HFFc6 (cell line): ENCODE results near the gene SERPINB8. TPM values are rescaled to one million over a fixed set of nuclear protein-coding genes. Genes with fewer than 3 reads are reported as not detected.
"Not testable (repeated sequence)": the region's sequence is repeated elsewhere in the genome, so short reads cannot be mapped to it uniquely, and the experiment has no call there.

Experiments
- DNase-seq: peaks from one replicate; pipeline ENCODE4 v3.0.0-alpha.2; 2018
- H3K27ac Mint-ChIP-seq: 2 replicates; pipeline ENCODE4 v1.8.0; 2020; ENCODE audit warnings: mild to moderate bottlenecking, mixed read lengths
- H3K27me3 Mint-ChIP-seq: 2 replicates; pipeline ENCODE4 v1.8.0; 2021; ENCODE audit warnings: mild to moderate bottlenecking, moderate library complexity, mixed read lengths; ENCODE audit not compliant: insufficient read depth
- H3K36me3 Mint-ChIP-seq: 2 replicates; pipeline ENCODE4 v1.8.0; 2021; ENCODE audit warnings: low read depth, mixed read lengths
- H3K4me1 Mint-ChIP-seq: 2 replicates; pipeline ENCODE4 v1.8.0; 2020; ENCODE audit warnings: low read depth, mixed read lengths
- H3K4me3 Mint-ChIP-seq: 2 replicates; pipeline ENCODE4 v1.8.0; 2020; ENCODE audit warnings: mild to moderate bottlenecking, moderate library complexity, mixed read lengths
- H3K9me3 Mint-ChIP-seq: 2 replicates; pipeline ENCODE4 v1.8.0; 2020; ENCODE audit warnings: mild to moderate bottlenecking, mixed read lengths
- CTCF ChIP-seq: fragments of 200-600 bp; sonication (generic); IDR thresholded peaks from 2 replicates; pipeline ENCODE4 v1.5.0; 2021; ENCODE audit warnings: antibody characterized with exemption, mild to moderate bottlenecking
- total RNA-seq, 6 experiments: library from RNA; stranded (reverse); fragmentation: NEBNext Ultra II Directional; extraction: Animal tissue kit (Norgen Biotek cat#: 25700); gene quantifications; 2 replicates in 1 of 6; 3 replicates in 5 of 6; pipeline ENCODE4 v1.2.3, GENCODE V29; 2021

SERPINB8 gene
- total RNA-seq, 6 experiments from 2014 or later, result 32.6 to 42.9 (median 36.9) TPM

- no peaks in the 10 kb centered on the region for H3K9me3 Mint-ChIP-seq
- DNase-seq, result no peak
- H3K27ac Mint-ChIP-seq, result no peak overlapping the region
- no peak overlapping the region for H3K4me3 Mint-ChIP-seq
- H3K27me3 Mint-ChIP-seq, result peaks cover 5% of the 10 kb centered on the region
- no peaks in the 10 kb centered on the region for H3K36me3 Mint-ChIP-seq
- no peak for TF ChIP-seq CTCF
- peaks cover 6% of the 10 kb centered on the region for H3K4me1 Mint-ChIP-seq
Measured at GRCh38 chr18:63930773-63931354, 39.0 kb upstream of the SERPINB8 start.

GRCh38 chr18:63936156-63936931 is 33.5 kb upstream of the SERPINB8 start:
- peak; percentile 72 for DNase-seq
- peak; percentile 80 for TF ChIP-seq CTCF
- Mint-ChIP-seq H3K9me3 (no peaks in the 10 kb centered on the region), H3K27ac (no peak overlapping the region), H3K36me3 (no peaks in the 10 kb centered on the region), H3K4me3 (peak overlapping the region; percentile 81; the same call in 1 of the 2 replicates), H3K27me3 (no peaks in the 10 kb centered on the region; the same call in 1 of the 2 replicates), H3K4me1 (no peaks in the 10 kb centered on the region)

- Mint-ChIP-seq H3K4me1 (no peaks in the 10 kb centered on the region), H3K36me3 (no peaks in the 10 kb centered on the region), H3K9me3 (no peaks in the 10 kb centered on the region), H3K27me3 (no peaks in the 10 kb centered on the region; the same call in 1 of the 2 replicates), H3K4me3 (no peak overlapping the region), H3K27ac (no peak overlapping the region)
- no peak for DNase-seq
- no peak for TF ChIP-seq CTCF
Measured at GRCh38 chr18:63936932-63937393, 32.9 kb upstream of the SERPINB8 start.

- Mint-ChIP-seq H3K27ac (no peak overlapping the region), H3K9me3 (no peaks in the 10 kb centered on the region), H3K36me3 (peaks cover 7% of the 10 kb centered on the region), H3K27me3 (peaks cover 22% of the 10 kb centered on the region), H3K4me3 (no peak overlapping the region), H3K4me1 (no peaks in the 10 kb centered on the region)
- no peak for DNase-seq
- TF ChIP-seq CTCF, result no peak
Measured at GRCh38 chr18:63940008-63940407, 29.9 kb upstream of the SERPINB8 start.

- not testable (repeated sequence) for H3K9me3 Mint-ChIP-seq, H3K4me3 Mint-ChIP-seq, DNase-seq, H3K36me3 Mint-ChIP-seq, H3K27ac Mint-ChIP-seq, H3K4me1 Mint-ChIP-seq
- H3K27me3 Mint-ChIP-seq, result peaks cover 22% of the 10 kb centered on the region
Measured at GRCh38 chr18:63940543-63941050, 29.3 kb upstream of the SERPINB8 start.
